ENCODE results near the gene ZNF862.

- TF ChIP-seq, protein P1, sequence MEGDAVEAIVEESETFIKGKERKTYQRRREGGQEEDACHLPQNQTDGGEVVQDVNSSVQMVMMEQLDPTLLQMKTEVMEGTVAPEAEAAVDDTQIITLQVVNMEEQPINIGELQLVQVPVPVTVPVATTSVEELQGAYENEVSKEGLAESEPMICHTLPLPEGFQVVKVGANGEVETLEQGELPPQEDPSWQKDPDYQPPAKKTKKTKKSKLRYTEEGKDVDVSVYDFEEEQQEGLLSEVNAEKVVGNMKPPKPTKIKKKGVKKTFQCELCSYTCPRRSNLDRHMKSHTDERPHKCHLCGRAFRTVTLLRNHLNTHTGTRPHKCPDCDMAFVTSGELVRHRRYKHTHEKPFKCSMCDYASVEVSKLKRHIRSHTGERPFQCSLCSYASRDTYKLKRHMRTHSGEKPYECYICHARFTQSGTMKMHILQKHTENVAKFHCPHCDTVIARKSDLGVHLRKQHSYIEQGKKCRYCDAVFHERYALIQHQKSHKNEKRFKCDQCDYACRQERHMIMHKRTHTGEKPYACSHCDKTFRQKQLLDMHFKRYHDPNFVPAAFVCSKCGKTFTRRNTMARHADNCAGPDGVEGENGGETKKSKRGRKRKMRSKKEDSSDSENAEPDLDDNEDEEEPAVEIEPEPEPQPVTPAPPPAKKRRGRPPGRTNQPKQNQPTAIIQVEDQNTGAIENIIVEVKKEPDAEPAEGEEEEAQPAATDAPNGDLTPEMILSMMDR (conservative IDR thresholded peaks at IDR 0.05) = no peak
- no peak for TF ChIP-seq EZH2 (IDR thresholded peaks at IDR 0.05; ENCODE audit: low read depth)
Observed at GRCh38 chr7:149804106-149804505, 34.1 kb upstream of the ZNF862 start.
